ENCODE results near the gene RRN3. TPM values are rescaled to one million over a fixed set of nuclear protein-coding genes. Genes with fewer than 3 reads are reported as not detected.
"Not testable (repeated sequence)": the region's sequence is repeated elsewhere in the genome, so short reads cannot be mapped to it uniquely, and the experiment has no call there.

RRN3 gene
- total RNA-seq, 1 experiment from 2014 or later = 40.9 TPM

GRCh38 chr16:15031179-15031578 lies 62.9 kb downstream of the RRN3 start:
- Histone ChIP-seq H2AFZ (ENCODE audit: low read length) (no peak overlapping the region), H3K4me1 (ENCODE audit: insufficient read depth, low read length) (no peaks in the 10 kb centered on the region), H3K4me2 (ENCODE audit: insufficient read depth, insufficient read length, low read length) (no peak overlapping the region), H2BK20ac (ENCODE audit: low read depth, low read length, poor library complexity, severe bottlenecking) (no peak overlapping the region), H2AK5ac (ENCODE audit: insufficient read length, low read length) (no peak overlapping the region), H3T11ph (ENCODE audit: low read length) (no peak overlapping the region), H3K27me3 (ENCODE audit: insufficient read depth, low read length) (no peaks in the 10 kb centered on the region), H2BK15ac (ENCODE audit: low read depth, low read length) (no peak overlapping the region), H3K14ac (ENCODE audit: insufficient read depth, low read length) (no peak overlapping the region), H4K20me1 (ENCODE audit: control insufficient read depth, insufficient read depth, insufficient read length) (no peaks in the 10 kb centered on the region), H3K4ac (ENCODE audit: low read depth, low read length) (no peak overlapping the region), H3K79me2 (ENCODE audit: insufficient read depth, low read length) (no peaks in the 10 kb centered on the region), H2BK12ac (ENCODE audit: insufficient read length, low read depth, low read length) (no peak overlapping the region), H3K27ac (ENCODE audit: insufficient read length, low read depth, low read length) (no peak overlapping the region), H4K8ac (replicated peaks; ENCODE audit: insufficient read length, low read depth, low read length) (no peak overlapping the region), H3K9ac (ENCODE audit: extremely low read depth, insufficient read length, low read length) (no peak overlapping the region), H3K23ac (ENCODE audit: insufficient read length, low read depth, low read length) (no peak overlapping the region), H4K5ac (ENCODE audit: insufficient read length, low read depth, low read length) (no peak overlapping the region), H2BK5ac (ENCODE audit: insufficient read length, low read length) (no peak overlapping the region), H3K23me2 (ENCODE audit: insufficient read length, low read depth, low read length, poor library complexity, severe bottlenecking) (no peaks in the 10 kb centered on the region), H4K91ac (ENCODE audit: insufficient read length, low read depth, low read length) (no peak overlapping the region), H3K18ac (ENCODE audit: insufficient read length, low read depth, low read length) (no peak overlapping the region), H3K79me1 (ENCODE audit: insufficient read depth, low read depth, low read length, poor library complexity, severe bottlenecking) (no peaks in the 10 kb centered on the region), H3K56ac (ENCODE audit: insufficient read length, low read depth, low read length) (no peak overlapping the region), H3K9me3 (ENCODE audit: control insufficient read depth, low read depth, low read length) (no peaks in the 10 kb centered on the region), H2BK120ac (ENCODE audit: low read depth, low read length, poor library complexity, severe bottlenecking) (no peak overlapping the region)
- Mint-ChIP-seq H3K4me1 (peaks cover 8 to 9% of the 10 kb centered on the region in 2 experiments; a peak in 3 of 4 replicates), H3K27me3 (ENCODE audit: low read depth) (no peaks in the 10 kb centered on the region), H3K36me3 (ENCODE audit: insufficient read depth in 1 of 3, low read depth in 3 of 3) (peaks cover 22 to 87% (median 68%) of the 10 kb centered on the region in 3 experiments; a peak in 6 of 7 replicates), H3K9me3 (no peaks in the 10 kb centered on the region), H3K4me3 (no peak overlapping the region), H3K27ac (no peak overlapping the region)
- no peak for TF ChIP-seq CTCF (conservative IDR thresholded peaks at IDR 0.05)
- WGBS (ENCODE audit: extremely low coverage, insufficient read length, low lambda C conversion rate) = no CpG with 5 or more reads among the region's 2 CpGs
- peak; percentile 19 for DNase-seq

- H3K4me1 ChIP-seq (ENCODE audit: insufficient read depth, low read length); H3K18ac ChIP-seq (ENCODE audit: insufficient read length, low read depth, low read length); H3K79me1 ChIP-seq (ENCODE audit: insufficient read depth, low read depth, low read length, poor library complexity, severe bottlenecking); H3K79me2 ChIP-seq (ENCODE audit: insufficient read depth, low read length); H2AK5ac ChIP-seq (ENCODE audit: insufficient read length, low read length); H2BK120ac ChIP-seq (ENCODE audit: low read depth, low read length, poor library complexity, severe bottlenecking); H3K56ac ChIP-seq (ENCODE audit: insufficient read length, low read depth, low read length); H3K27ac ChIP-seq (ENCODE audit: insufficient read length, low read depth, low read length); H4K5ac ChIP-seq (ENCODE audit: insufficient read length, low read depth, low read length); H4K20me1 ChIP-seq (ENCODE audit: control insufficient read depth, insufficient read depth, insufficient read length); H3T11ph ChIP-seq (ENCODE audit: low read length); H3K27me3 Mint-ChIP-seq (ENCODE audit: low read depth); H3K4me2 ChIP-seq (ENCODE audit: insufficient read depth, insufficient read length, low read length); H3K4ac ChIP-seq (ENCODE audit: low read depth, low read length); H2BK20ac ChIP-seq (ENCODE audit: low read depth, low read length, poor library complexity, severe bottlenecking); H2BK12ac ChIP-seq (ENCODE audit: insufficient read length, low read depth, low read length); H2BK5ac ChIP-seq (ENCODE audit: insufficient read length, low read length); H2AFZ ChIP-seq (ENCODE audit: low read length); H3K4me3 Mint-ChIP-seq; H3K9ac ChIP-seq (ENCODE audit: extremely low read depth, insufficient read length, low read length); H3K23me2 ChIP-seq (ENCODE audit: insufficient read length, low read depth, low read length, poor library complexity, severe bottlenecking); H4K91ac ChIP-seq (ENCODE audit: insufficient read length, low read depth, low read length); H3K9me3 ChIP-seq (ENCODE audit: control insufficient read depth, low read depth, low read length); H2BK15ac ChIP-seq (ENCODE audit: low read depth, low read length); H3K9me3 Mint-ChIP-seq; H3K23ac ChIP-seq (ENCODE audit: insufficient read length, low read depth, low read length); H4K8ac ChIP-seq (replicated peaks; ENCODE audit: insufficient read length, low read depth, low read length); H3K27me3 ChIP-seq (ENCODE audit: insufficient read depth, low read length); H3K14ac ChIP-seq (ENCODE audit: insufficient read depth, low read length): not testable (repeated sequence)
- peak; percentile 25 for DNase-seq
- Mint-ChIP-seq H3K4me1 (peaks cover 11 to 15% of the 10 kb centered on the region in 2 experiments), H3K27ac (peak overlapping the region in 2 of 3 experiments; percentile 72 to 75; a peak in 2 of 7 replicates), H3K36me3 (ENCODE audit: insufficient read depth in 1 of 3, low read depth in 3 of 3) (peaks cover 19 to 86% (median 72%) of the 10 kb centered on the region in 3 experiments)
- no CpG with 5 or more reads among the region's 6 CpGs for WGBS (ENCODE audit: extremely low coverage, insufficient read length, low lambda C conversion rate)
Measured at GRCh38 chr16:15029749-15030148, 64.3 kb downstream of the RRN3 start.

Data from H9 (cell line).